K562 (cell line): ENCODE results near the gene PUM1. TPM values are rescaled to one million over a fixed set of nuclear protein-coding genes. Genes with fewer than 3 reads are reported as not detected.

Source experiments
- ARID1B ChIP-seq: fragments of 450-650 bp; IDR thresholded peaks from 2 replicates; pipeline ENCODE4 v1.6.1; 2016; ENCODE audit warnings: antibody characterized with exemption, mild to moderate bottlenecking, inconsistent platforms
- COPS2 ChIP-seq: fragments of 450-650 bp; conservative IDR thresholded peaks from 2 replicates; pipeline ENCODE4 v1.6.1; 2016; ENCODE audit warnings: mild to moderate bottlenecking, moderate library complexity
- DPF2 ChIP-seq: fragments of 450-650 bp; IDR thresholded peaks from 2 replicates; pipeline ENCODE4 v1.6.1; 2016
- GTF2E2 ChIP-seq: fragments of 200-800 bp; sonication (Bioruptor generic); IDR thresholded peaks from 2 replicates; pipeline ENCODE4 v1.6.1; 2016; ENCODE audit warnings: missing genetic modification characterization, missing compliant biosample characterization
- HDAC1 ChIP-seq, 2 experiments: fragments of 450-650 bp; IDR thresholded peaks; 2 replicates each; pipeline ENCODE4 v1.6.1; 2016 to 2017; ENCODE audit warnings: inconsistent platforms in 1 of 2, mild to moderate bottlenecking in 1 of 2, moderate library complexity in 1 of 2
- HDAC2 ChIP-seq: fragments of 450-650 bp; IDR thresholded peaks from 2 replicates; pipeline ENCODE4 v1.6.1; 2016; ENCODE audit warnings: mild to moderate bottlenecking
- HOXB6 ChIP-seq: fragments of 250-450 bp; sonication (Bioruptor Pico); IDR thresholded peaks from 2 replicates; pipeline ENCODE4 v1.5.1; 2022; ENCODE audit warnings: mild to moderate bottlenecking, borderline replicate concordance
- IRF2 ChIP-seq: sonication (generic); formaldehyde crosslinking; IDR thresholded peaks from 2 replicates; pipeline ENCODE4 v1.8.1; 2022; ENCODE audit warnings: mild to moderate bottlenecking, missing genetic modification reagents
- MAZ ChIP-seq, 2 experiments: fragments of 450-650 bp in 1 of 2; sonication (generic) in 1 of 2; formaldehyde crosslinking; IDR thresholded peaks in 1 of 2; conservative IDR thresholded peaks in 1 of 2; 2 replicates each; pipeline versions ENCODE4 v1.4.0 to v1.5.0; 2020; ENCODE audit warnings: mild to moderate bottlenecking in 1 of 2, missing genetic modification reagents in 1 of 2
- NR2C1 ChIP-seq, 2 experiments: fragments of 450-650 bp; IDR thresholded peaks; 2 replicates each; pipeline ENCODE4 v1.6.1; 2017; ENCODE audit warnings: mild to moderate bottlenecking in 2 of 2, antibody characterized with exemption in 1 of 2, inconsistent platforms in 1 of 2, missing compliant biosample characterization in 1 of 2, missing genetic modification characterization in 1 of 2
- RCOR1 ChIP-seq, 2 experiments: IDR thresholded peaks; 2 replicates each; pipeline ENCODE4 v1.6.1; 2012; ENCODE audit warnings: low read depth in 2 of 2, low read length in 2 of 2, borderline replicate concordance in 1 of 2, improper control_type of control experiment in 1 of 2
- ZEB2 ChIP-seq: fragments of 450-650 bp; IDR thresholded peaks from 2 replicates; pipeline ENCODE4 v1.6.1; 2016
- ZNF12 ChIP-seq: sonication (generic); formaldehyde crosslinking; IDR thresholded peaks from 2 replicates; pipeline ENCODE4 v1.4.0; 2020; ENCODE audit warnings: mild to moderate bottlenecking, missing genetic modification reagents
- ZNF134 ChIP-seq: fragments of 250-450 bp; sonication (Bioruptor Pico); conservative IDR thresholded peaks from 2 replicates; pipeline ENCODE4 v1.4.0; 2020
- ZNF24 ChIP-seq: fragments of 450-650 bp; IDR thresholded peaks from 2 replicates; pipeline ENCODE4 v1.6.1; 2016
- ZNF354B ChIP-seq: fragments of 250-450 bp; sonication (Bioruptor Pico); IDR thresholded peaks from 2 replicates; pipeline ENCODE4 v1.4.0; 2020
- ZNF384 ChIP-seq: IDR thresholded peaks from 2 replicates; pipeline ENCODE4 v1.6.1; 2012; ENCODE audit warnings: low read depth, low read length, improper control_type of control experiment
- ZNF586 ChIP-seq: fragments of 450-650 bp; formaldehyde crosslinking; conservative IDR thresholded peaks from 2 replicates; pipeline ENCODE4 v1.4.0; 2020; ENCODE audit warnings: mild to moderate bottlenecking, moderate library complexity
- ZNF696 ChIP-seq: fragments of 250-450 bp; sonication (Bioruptor Pico); conservative IDR thresholded peaks from 2 replicates; pipeline ENCODE4 v1.4.0; 2020; ENCODE audit warnings: mild to moderate bottlenecking, moderate library complexity
- polyA plus RNA-seq, 8 experiments: library from polyadenylated mRNA; depleted of rRNA in 4 of 8; stranded (reverse) in 5 of 8; unstranded in 3 of 8; fragments of >200 nt; fragmentation: Nextera tagmentation in 2 of 8; fragmentation: Illumina TruSeq in 1 of 8; extraction: Ambion mirVana in 2 of 8; extraction: Trizol in 1 of 8; gene quantifications; 2 replicates each; pipeline versions ENCODE4 v1.2.1 to v1.2.3, GENCODE V29; 2011 to 2014; ENCODE audit warnings: inconsistent platforms in 1 of 8, missing spikeins in 1 of 8
- total RNA-seq, 7 experiments: library from RNA; depleted of rRNA in 6 of 7; stranded (reverse); fragments of >200 nt in 6 of 7; fragmentation: Illumina TruSeq in 2 of 7; extraction: Trizol in 2 of 7; gene quantifications; 2 replicates each; pipeline versions ENCODE4 v1.2.1 to v1.2.3, GENCODE V29; 2011 to 2021; ENCODE audit warnings: low replicate concordance in 1 of 7
- TF ChIP-seq, protein P1 (sequence below): fragments of 450-650 bp; formaldehyde crosslinking; conservative IDR thresholded peaks from 2 replicates; pipeline ENCODE4 v1.4.0; 2022; ENCODE audit warnings: mild to moderate bottlenecking, missing genetic modification characterization
- TF ChIP-seq, protein P2 (sequence below): fragments of 450-650 bp; formaldehyde crosslinking; IDR thresholded peaks from 2 replicates; pipeline ENCODE4 v1.4.0; 2020; ENCODE audit warnings: mild to moderate bottlenecking, moderate library complexity
- TF ChIP-seq, protein P3 (sequence below), 2 experiments: fragments of 450-650 bp in 1 of 2; sonication (generic) in 1 of 2; formaldehyde crosslinking in 1 of 2; IDR thresholded peaks in 1 of 2; conservative IDR thresholded peaks in 1 of 2; 2 replicates each; pipeline versions ENCODE4 v1.6.1 to v1.8.1; 2016 to 2023; ENCODE audit warnings: mild to moderate bottlenecking in 2 of 2, moderate library complexity in 2 of 2, inconsistent platforms in 1 of 2, missing genetic modification reagents in 1 of 2
- TF ChIP-seq, protein P4 (sequence below): fragments of 250-450 bp; sonication (Bioruptor Pico); IDR thresholded peaks from 2 replicates; pipeline ENCODE4 v1.8.0; 2022; ENCODE audit warnings: inconsistent platforms, mild to moderate bottlenecking, moderate library complexity, borderline replicate concordance
- TF ChIP-seq, protein P5 (sequence below), 3 experiments: fragments of 200-800 bp in 1 of 3; sonication (Bioruptor generic) in 1 of 3; sonication (generic) in 1 of 3; formaldehyde crosslinking in 1 of 3; IDR thresholded peaks; 2 replicates each; pipeline versions ENCODE4 v1.6.1 to v1.8.0; 2016 to 2022; ENCODE audit warnings: mild to moderate bottlenecking in 2 of 3, missing compliant biosample characterization in 2 of 3, missing genetic modification characterization in 2 of 3, missing genetic modification reagents in 1 of 3

Gene PUM1
- total and polyA plus RNA-seq, 9 of the 15 experiments (the other 6 are each of a cell fraction or from before 2014, with no cell fraction given): 37.7 to 104 (median 55.7) TPM

DNA sequence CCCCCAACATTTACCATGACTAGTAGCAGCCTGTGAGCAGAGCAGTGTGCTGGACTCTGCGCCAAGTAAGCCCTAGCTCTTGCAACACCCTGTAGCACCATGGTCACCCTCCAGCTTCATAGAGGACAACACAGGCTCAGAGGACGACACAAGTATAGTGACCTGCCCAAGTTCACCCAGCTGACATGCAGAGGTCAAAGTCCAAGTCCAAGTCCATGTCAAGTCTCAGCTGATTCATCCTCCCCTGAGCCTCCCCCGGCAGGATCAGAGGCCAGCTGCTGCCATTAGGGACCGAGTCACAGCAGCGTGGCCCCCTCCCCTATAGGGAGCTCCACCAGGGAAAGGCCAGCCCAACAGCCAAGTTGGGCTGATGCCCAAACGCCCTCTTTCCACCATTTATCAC, 172.8 kb downstream of the PUM1 start (continued):
- no peak for TF ChIP-seq GTF2E2 (tag)
- TF ChIP-seq NR2C1 (IDR thresholded peaks at IDR 0.05): peak; percentile 87; the same call in 1 of the 2 replicates
- peak; percentile 91 for TF ChIP-seq NR2C1 (tag; IDR thresholded peaks at IDR 0.05)
- no peak for TF ChIP-seq ZEB2
- no peak for TF ChIP-seq ZNF134 (CRISPR knock-in tag)
- TF ChIP-seq ZNF384: no peak
- TF ChIP-seq ZNF24: no peak
- TF ChIP-seq COPS2: no peak
- no peak for TF ChIP-seq ZNF696 (CRISPR knock-in tag)
- TF ChIP-seq DPF2: peak; percentile 49
- TF ChIP-seq ZNF586: no peak
- TF ChIP-seq HOXB6 (CRISPR knock-in tag): no peak
- TF ChIP-seq, protein P1, sequence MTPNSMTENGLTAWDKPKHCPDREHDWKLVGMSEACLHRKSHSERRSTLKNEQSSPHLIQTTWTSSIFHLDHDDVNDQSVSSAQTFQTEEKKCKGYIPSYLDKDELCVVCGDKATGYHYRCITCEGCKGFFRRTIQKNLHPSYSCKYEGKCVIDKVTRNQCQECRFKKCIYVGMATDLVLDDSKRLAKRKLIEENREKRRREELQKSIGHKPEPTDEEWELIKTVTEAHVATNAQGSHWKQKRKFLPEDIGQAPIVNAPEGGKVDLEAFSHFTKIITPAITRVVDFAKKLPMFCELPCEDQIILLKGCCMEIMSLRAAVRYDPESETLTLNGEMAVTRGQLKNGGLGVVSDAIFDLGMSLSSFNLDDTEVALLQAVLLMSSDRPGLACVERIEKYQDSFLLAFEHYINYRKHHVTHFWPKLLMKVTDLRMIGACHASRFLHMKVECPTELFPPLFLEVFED (CRISPR knock-in tag): no peak
- TF ChIP-seq ZNF12 (CRISPR knock-in tag): no peak
- TF ChIP-seq HDAC1 (IDR thresholded peaks at IDR 0.05): peak in 1 of 2 experiments; percentile 67; a peak in 1 of 4 replicates
- TF ChIP-seq, protein P2, sequence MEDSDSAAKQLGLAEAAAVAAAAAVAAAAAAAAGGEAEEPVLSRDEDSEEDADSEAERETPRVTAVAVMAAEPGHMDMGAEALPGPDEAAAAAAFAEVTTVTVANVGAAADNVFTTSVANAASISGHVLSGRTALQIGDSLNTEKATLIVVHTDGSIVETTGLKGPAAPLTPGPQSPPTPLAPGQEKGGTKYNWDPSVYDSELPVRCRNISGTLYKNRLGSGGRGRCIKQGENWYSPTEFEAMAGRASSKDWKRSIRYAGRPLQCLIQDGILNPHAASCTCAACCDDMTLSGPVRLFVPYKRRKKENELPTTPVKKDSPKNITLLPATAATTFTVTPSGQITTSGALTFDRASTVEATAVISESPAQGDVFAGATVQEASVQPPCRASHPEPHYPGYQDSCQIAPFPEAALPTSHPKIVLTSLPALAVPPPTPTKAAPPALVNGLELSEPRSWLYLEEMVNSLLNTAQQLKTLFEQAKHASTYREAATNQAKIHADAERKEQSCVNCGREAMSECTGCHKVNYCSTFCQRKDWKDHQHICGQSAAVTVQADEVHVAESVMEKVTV (CRISPR knock-in tag): no peak
- TF ChIP-seq IRF2: no peak
- TF ChIP-seq, protein P3, sequence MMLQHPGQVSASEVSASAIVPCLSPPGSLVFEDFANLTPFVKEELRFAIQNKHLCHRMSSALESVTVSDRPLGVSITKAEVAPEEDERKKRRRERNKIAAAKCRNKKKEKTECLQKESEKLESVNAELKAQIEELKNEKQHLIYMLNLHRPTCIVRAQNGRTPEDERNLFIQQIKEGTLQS (IDR thresholded peaks at IDR 0.05): peak; percentile 39; the same call in 1 of the 2 replicates
- TF ChIP-seq, protein P3 (CRISPR knock-in tag; conservative IDR thresholded peaks at IDR 0.05): no peak
- TF ChIP-seq HDAC2: 0 out of 2 replicates have a peak, but pooled peaks have one; percentile 35
- no peak for TF ChIP-seq RCOR1 (IDR thresholded peaks at IDR 0.05; ENCODE audit: borderline replicate concordance in 1 of 2, low read depth in 2 of 2, low read length in 2 of 2)
- TF ChIP-seq ZNF354B (CRISPR knock-in tag): no peak
- TF ChIP-seq, protein P4, sequence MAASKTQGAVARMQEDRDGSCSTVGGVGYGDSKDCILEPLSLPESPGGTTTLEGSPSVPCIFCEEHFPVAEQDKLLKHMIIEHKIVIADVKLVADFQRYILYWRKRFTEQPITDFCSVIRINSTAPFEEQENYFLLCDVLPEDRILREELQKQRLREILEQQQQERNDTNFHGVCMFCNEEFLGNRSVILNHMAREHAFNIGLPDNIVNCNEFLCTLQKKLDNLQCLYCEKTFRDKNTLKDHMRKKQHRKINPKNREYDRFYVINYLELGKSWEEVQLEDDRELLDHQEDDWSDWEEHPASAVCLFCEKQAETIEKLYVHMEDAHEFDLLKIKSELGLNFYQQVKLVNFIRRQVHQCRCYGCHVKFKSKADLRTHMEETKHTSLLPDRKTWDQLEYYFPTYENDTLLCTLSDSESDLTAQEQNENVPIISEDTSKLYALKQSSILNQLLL: no peak
- peak; percentile 25; the same call in 1 of the 2 replicates for TF ChIP-seq ARID1B
- TF ChIP-seq, protein P5, sequence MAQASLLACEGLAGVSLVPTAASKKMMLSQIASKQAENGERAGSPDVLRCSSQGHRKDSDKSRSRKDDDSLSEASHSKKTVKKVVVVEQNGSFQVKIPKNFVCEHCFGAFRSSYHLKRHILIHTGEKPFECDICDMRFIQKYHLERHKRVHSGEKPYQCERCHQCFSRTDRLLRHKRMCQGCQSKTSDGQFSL (CRISPR knock-in tag; IDR thresholded peaks at IDR 0.05): no peak
- TF ChIP-seq, protein P5 (tag; IDR thresholded peaks at IDR 0.05): no peak
- TF ChIP-seq MAZ (CRISPR knock-in tag; conservative IDR thresholded peaks at IDR 0.05 in 1 of 2, IDR thresholded peaks at IDR 0.05 in 1 of 2): no peak
